Keratinocyte (primary cell): Measurements from ENCODE around the gene PSMB5.

Experiments
- EZH2 ChIP-seq: IDR thresholded peaks from one replicate; pipeline ENCODE4 v1.6.1; 2012; ENCODE audit warnings: inconsistent platforms, mild to moderate bottlenecking, low read length, moderate library complexity
- TF ChIP-seq, protein P1 (sequence below), 3 experiments: IDR thresholded peaks in 1 of 3; conservative IDR thresholded peaks in 1 of 3; optimal IDR thresholded peaks in 1 of 3; 2 replicates in 2 of 3; 3 replicates in 1 of 3; pipeline versions ENCODE3 to v1.5.1; 2011; ENCODE audit warnings: low read length in 3 of 3, mild to moderate bottlenecking in 3 of 3, moderate library complexity in 2 of 3, control low read depth in 1 of 3, inconsistent platforms in 1 of 3; ENCODE audit not compliant: insufficient read depth in 2 of 3; ENCODE audit errors: extremely low read depth in 1 of 3

- TF ChIP-seq, protein P1, sequence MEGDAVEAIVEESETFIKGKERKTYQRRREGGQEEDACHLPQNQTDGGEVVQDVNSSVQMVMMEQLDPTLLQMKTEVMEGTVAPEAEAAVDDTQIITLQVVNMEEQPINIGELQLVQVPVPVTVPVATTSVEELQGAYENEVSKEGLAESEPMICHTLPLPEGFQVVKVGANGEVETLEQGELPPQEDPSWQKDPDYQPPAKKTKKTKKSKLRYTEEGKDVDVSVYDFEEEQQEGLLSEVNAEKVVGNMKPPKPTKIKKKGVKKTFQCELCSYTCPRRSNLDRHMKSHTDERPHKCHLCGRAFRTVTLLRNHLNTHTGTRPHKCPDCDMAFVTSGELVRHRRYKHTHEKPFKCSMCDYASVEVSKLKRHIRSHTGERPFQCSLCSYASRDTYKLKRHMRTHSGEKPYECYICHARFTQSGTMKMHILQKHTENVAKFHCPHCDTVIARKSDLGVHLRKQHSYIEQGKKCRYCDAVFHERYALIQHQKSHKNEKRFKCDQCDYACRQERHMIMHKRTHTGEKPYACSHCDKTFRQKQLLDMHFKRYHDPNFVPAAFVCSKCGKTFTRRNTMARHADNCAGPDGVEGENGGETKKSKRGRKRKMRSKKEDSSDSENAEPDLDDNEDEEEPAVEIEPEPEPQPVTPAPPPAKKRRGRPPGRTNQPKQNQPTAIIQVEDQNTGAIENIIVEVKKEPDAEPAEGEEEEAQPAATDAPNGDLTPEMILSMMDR (optimal IDR thresholded peaks at IDR 0.05 in 1 of 3, IDR thresholded peaks at IDR 0.05 in 1 of 3, conservative IDR thresholded peaks at IDR 0.05 in 1 of 3; ENCODE audit: extremely low read depth in 1 of 3, insufficient read depth in 2 of 3, low read length in 3 of 3): no peak
- TF ChIP-seq EZH2: no peak
These were observed 12.7 kb downstream of the PSMB5 start for GRCh38 chr14:23021889-23022442.
